Lower leg skin (tissue), 3 donors: ENCODE results near the gene LCE1B.

Experiments used
- CTCF ChIP-seq, 3 donors: fragments of 450-650 bp; IDR thresholded peaks; one replicate each; pipeline ENCODE4 v1.5.1; 2016; ENCODE audit warnings: antibody characterized with exemption in 3 of 3, mild to moderate bottlenecking in 3 of 3, moderate library complexity in 2 of 3
- POLR2A ChIP-seq, 2 donors: fragments of 450-650 bp; IDR thresholded peaks; one replicate each; pipeline ENCODE4 v1.6.1; 2016 to 2017; ENCODE audit warnings: antibody characterized with exemption in 2 of 2, mild to moderate bottlenecking in 1 of 2, moderate library complexity in 1 of 2

DNA sequence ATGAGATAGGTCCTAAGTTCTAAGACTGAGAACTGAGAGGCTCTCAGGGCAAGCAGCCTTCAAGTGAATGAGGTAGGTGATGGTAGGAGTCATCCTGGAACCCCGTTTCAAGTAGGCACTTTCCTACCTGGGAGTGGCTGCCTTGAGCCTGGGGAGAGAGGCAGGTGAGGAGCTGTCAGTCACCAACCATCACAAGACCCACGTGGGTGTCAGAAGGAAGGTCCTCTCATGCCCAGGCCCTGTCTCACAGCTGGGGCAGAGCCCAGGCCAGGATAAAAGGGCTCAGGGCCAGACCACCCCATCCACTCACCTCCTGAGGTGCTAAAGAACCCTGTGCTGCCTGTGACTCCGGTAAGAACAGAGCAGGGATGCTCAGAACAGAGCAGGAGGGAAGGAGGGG, 15.3 kb upstream of the LCE1B start, which contains the start of gene LCE1D:
- TF ChIP-seq CTCF (IDR thresholded peaks at IDR 0.05) = no peak
- TF ChIP-seq POLR2A (IDR thresholded peaks at IDR 0.05) = no peak
